Prostate gland (tissue), 2 donors: ENCODE data around the gene CCDC43. TPM values are rescaled to one million over a fixed set of nuclear protein-coding genes. Genes with fewer than 3 reads are reported as not detected.
"Not testable (repeated sequence)": the region's sequence is repeated elsewhere in the genome, so short reads cannot be mapped to it uniquely, and the experiment has no call there.

Experiments used
- DNase-seq: peaks from one replicate; pipeline ENCODE4 v3.0.0-alpha.2; 2019; ENCODE audit warnings: low spot score
- H3K27ac ChIP-seq, 2 donors: fragments of 200-600 bp; sonication (generic); 2 replicates each; pipeline ENCODE4 v1.5.1; 2017 to 2019
- H3K27me3 ChIP-seq: fragments of 200-600 bp; sonication (generic); replicated peaks from 2 replicates; pipeline ENCODE4 v1.5.1; 2019; ENCODE audit not compliant: insufficient read depth
- H3K36me3 ChIP-seq, 2 donors: fragments of 200-600 bp; sonication (generic); 1 replicate in 1 of 2; 2 replicates in 1 of 2; pipeline versions ENCODE4 v1.5.1 to v1.8.1; 2017 to 2019
- H3K4me1 ChIP-seq: fragments of 200-600 bp; sonication (generic); replicated peaks from 2 replicates; pipeline ENCODE4 v1.5.1; 2019
- H3K4me3 ChIP-seq, 2 donors: fragments of 200-600 bp; sonication (generic); 2 replicates each; pipeline ENCODE4 v1.5.1; 2017 to 2019
- H3K9me3 ChIP-seq: fragments of 200-600 bp; sonication (generic); 2 replicates; pipeline ENCODE4 v1.5.1; 2017
- CTCF ChIP-seq, 4 experiments: fragments of 200-600 bp in 2 of 4; fragments of 450-650 bp in 2 of 4; sonication (generic) in 2 of 4; IDR thresholded peaks; 1 replicate in 3 of 4; 2 replicates in 1 of 4; pipeline ENCODE4 v1.5.1; 2016 to 2019; ENCODE audit warnings: antibody characterized with exemption in 4 of 4, mild to moderate bottlenecking in 2 of 4, moderate library complexity in 2 of 4
- POLR2A ChIP-seq: fragments of 450-650 bp; IDR thresholded peaks from one replicate; pipeline ENCODE4 v1.6.1; 2016; ENCODE audit warnings: antibody characterized with exemption, mild to moderate bottlenecking
- POLR2AphosphoS5 ChIP-seq: sonication (generic); formaldehyde crosslinking; IDR thresholded peaks from one replicate; pipeline ENCODE4 v1.6.1; 2017; ENCODE audit warnings: antibody characterized with exemption
- WGBS: methylation state at CpG from one replicate; pipeline ENCODE4 v1.1.5; 2018; 5-methylcytosine and 5-hydroxymethylcytosine counted together
- intact Hi-C: fragments of 100-400 bp; cut with DNase I; formaldehyde crosslinking; loops from one replicate; pipeline ENCODE4 v1.14.2; 2022
- total RNA-seq, 2 donors: library from RNA; depleted of rRNA; stranded (reverse); fragments of >200 nt; gene quantifications; one replicate each; pipeline ENCODE4 v1.1.0, GENCODE V29; 2016

The CCDC43 gene
- total RNA-seq, 2 donors from 2014 or later = 17.2 to 21.9 TPM

GRCh38 chr17:44733753-44734152 is 44.2 kb upstream of the CCDC43 start:
- Histone ChIP-seq H3K27me3 (no peaks in the 10 kb centered on the region), H3K9me3 (no peaks in the 10 kb centered on the region), H3K4me1 (no peaks in the 10 kb centered on the region), H3K36me3 (no peaks in the 10 kb centered on the region), H3K4me3 (no peak overlapping the region), H3K27ac (no peak overlapping the region)
- no peak for TF ChIP-seq POLR2A
- TF ChIP-seq POLR2AphosphoS5 = no peak
- TF ChIP-seq CTCF (IDR thresholded peaks at IDR 0.05) = no peak
- intact Hi-C loops = no loop called here
- DNase-seq = no peak
- 72% methylated on average over 5 of the region's 5 CpGs for whole genome bisulfite sequencing

GRCh38 chr17:44726121-44726520 is 36.5 kb upstream of the CCDC43 start:
- H3K27me3 ChIP-seq, H3K9me3 ChIP-seq, H3K27ac ChIP-seq, H3K4me3 ChIP-seq, intact Hi-C loops, DNase-seq, H3K4me1 ChIP-seq, H3K36me3 ChIP-seq: not testable (repeated sequence)
- WGBS = 98% methylated on average over 6 of the region's 6 CpGs

GRCh38 chr17:44722254-44722653 is 32.7 kb upstream of the CCDC43 start:
- WGBS = 89% methylated on average over 5 of the region's 5 CpGs
- no peaks in the 10 kb centered on the region for H3K9me3 ChIP-seq
- no peak for DNase-seq
- no peak overlapping the region for H3K27ac ChIP-seq
- intact Hi-C loops = no loop called here
- no peaks in the 10 kb centered on the region for H3K36me3 ChIP-seq
- no peak overlapping the region for H3K4me3 ChIP-seq
- TF ChIP-seq CTCF (IDR thresholded peaks at IDR 0.05) = no peak
- no peak for TF ChIP-seq POLR2AphosphoS5
- TF ChIP-seq POLR2A = no peak
- no peaks in the 10 kb centered on the region for H3K27me3 ChIP-seq
- H3K4me1 ChIP-seq = no peaks in the 10 kb centered on the region

- no peak overlapping the region for H3K27ac ChIP-seq
- no peaks in the 10 kb centered on the region for H3K4me1 ChIP-seq
- TF ChIP-seq CTCF (IDR thresholded peaks at IDR 0.05) (no peak), POLR2A (no peak), POLR2AphosphoS5 (no peak)
- WGBS = 95% methylated on average over 1 of the region's 1 CpG
- H3K36me3 ChIP-seq = no peaks in the 10 kb centered on the region
- no peak overlapping the region for H3K4me3 ChIP-seq
- intact Hi-C loops = no loop called here
- no peak for DNase-seq
- H3K9me3 ChIP-seq = no peaks in the 10 kb centered on the region
- no peaks in the 10 kb centered on the region for H3K27me3 ChIP-seq
Observed at GRCh38 chr17:44719444-44719843, 29.9 kb upstream of the CCDC43 start.

GRCh38 chr17:44708401-44709263 is 19.1 kb upstream of the CCDC43 start, which contains the start of gene DBF4B:
Gene DBF4B, plus strand, starts transcription at chr17:44708665. Its CDS starts 156 bp downstream, at chr17:44708821.
- peak within 1 kb of the TSS; percentile 54 to 68 for H3K4me3 ChIP-seq
- no peaks in the 10 kb centered on the region for H3K36me3 ChIP-seq
- no peaks in the 10 kb centered on the region for H3K27me3 ChIP-seq
- peak; percentile 81 for DNase-seq
- TF ChIP-seq POLR2A (peak; percentile 11), POLR2AphosphoS5 (peak; percentile 99), CTCF (IDR thresholded peaks at IDR 0.05) (no peak)
- H3K9me3 ChIP-seq = no peaks in the 10 kb centered on the region
- H3K27ac ChIP-seq = peak within 1 kb of the TSS; percentile 65 to 76
- intact Hi-C loops = no loop called here
- no peaks in the 10 kb centered on the region for H3K4me1 ChIP-seq
- WGBS = under 1% methylated on average over 52 of the region's 52 CpGs
